ENCODE results near the gene SHCBP1L.

- TF ChIP-seq POLR2A (IDR thresholded peaks at IDR 0.05; ENCODE audit: low read depth, low read length): no peak
- TF ChIP-seq POLR2AphosphoS5 (IDR thresholded peaks at IDR 0.05; ENCODE audit: low read depth, low read length): no peak
Measured at GRCh38 chr1:182984138-182984537, 31.2 kb upstream of the SHCBP1L start.
